Right lobe of liver (tissue), 4 donors: ENCODE measurements around the gene KRTAP4-3.

ENCODE experiments used
- CTCF ChIP-seq, 4 donors: fragments of 200-600 bp in 3 of 4; fragments of 450-650 bp in 1 of 4; IDR thresholded peaks; one replicate each; pipeline versions ENCODE4 v1.5.1 to v1.8.0; 2016 to 2022; ENCODE audit warnings: antibody characterized with exemption in 4 of 4, mild to moderate bottlenecking in 2 of 4
- POLR2A ChIP-seq: fragments of 450-650 bp; IDR thresholded peaks from one replicate; pipeline ENCODE4 v1.6.1; 2017; ENCODE audit warnings: antibody characterized with exemption, mild to moderate bottlenecking
- donor health status: DM: no; HTN: no; CAD: no.
- donor health status: DM: no; HTN: no; CAD: no.
- donor health status: DM: no; HTN: yes; CAD: no.

- TF ChIP-seq POLR2A (no peak), CTCF (IDR thresholded peaks at IDR 0.05) (no peak)
Observed at GRCh38 chr17:41185001-41185400, 17.0 kb upstream of the KRTAP4-3 start.
